HS-27A (cell line): ENCODE measurements around the gene TMEM63B.
"Not testable (repeated sequence)": the region's sequence is repeated elsewhere in the genome, so short reads cannot be mapped to it uniquely, and the experiment has no call there.

ENCODE experiments used
- DNase-seq: peaks from one replicate; pipeline ENCODE4 v3.0.0-alpha.2; 2012; ENCODE audit warnings: low read depth, missing footprints

TMEM63B gene

DNA sequence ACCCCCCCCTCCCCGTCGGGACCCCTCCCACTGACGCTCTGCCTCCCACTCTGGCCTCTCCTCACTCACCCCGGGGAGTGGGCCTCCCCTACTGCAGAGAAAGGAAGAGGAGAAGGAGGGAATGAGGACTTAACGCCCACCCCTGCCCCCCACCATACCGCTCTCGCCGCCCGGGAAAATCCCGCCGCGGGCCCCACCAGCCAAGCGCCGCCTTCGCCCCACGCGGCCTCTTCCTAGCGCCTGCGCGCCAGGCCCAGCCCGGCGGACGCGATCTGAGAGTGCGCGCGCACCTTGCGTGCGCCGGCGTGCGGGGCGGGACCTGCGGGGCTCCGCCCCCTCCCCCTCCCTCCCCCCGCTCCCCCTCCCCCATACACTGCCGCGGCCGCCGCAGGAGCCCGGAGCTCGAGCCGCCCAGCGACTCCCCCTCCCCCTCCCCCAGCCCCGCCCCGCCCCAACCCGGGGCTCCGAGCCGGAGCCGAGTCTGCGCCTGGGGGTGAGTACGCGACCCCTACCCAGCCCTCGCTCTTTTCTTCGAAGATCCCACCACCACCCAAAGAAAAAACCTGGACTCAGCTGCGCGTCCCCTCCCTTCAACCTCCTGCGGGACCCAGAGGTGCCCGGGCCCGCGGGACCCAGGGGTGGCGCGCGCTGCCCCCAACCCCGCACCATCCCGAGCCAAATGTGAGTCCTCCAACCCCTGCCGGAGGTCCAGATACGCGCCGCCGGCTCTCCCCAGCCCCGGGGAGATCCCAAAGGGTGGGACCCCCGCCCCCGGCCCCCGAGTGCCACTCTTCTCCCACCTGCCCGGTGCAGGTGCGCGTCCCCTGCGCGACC is at the start of gene TMEM63B, which contains the start of gene MRPL14:
Gene TMEM63B, plus strand, starts transcription at position 369 of the 834 bp plus-strand sequence. CDS start 7,031 bp downstream, outside the sequence.
Gene MRPL14, minus strand, starts transcription at position 267 of the 834 bp plus-strand sequence. CDS start 10,841 bp downstream, outside the sequence.
- DNase-seq: no peak

DNA sequence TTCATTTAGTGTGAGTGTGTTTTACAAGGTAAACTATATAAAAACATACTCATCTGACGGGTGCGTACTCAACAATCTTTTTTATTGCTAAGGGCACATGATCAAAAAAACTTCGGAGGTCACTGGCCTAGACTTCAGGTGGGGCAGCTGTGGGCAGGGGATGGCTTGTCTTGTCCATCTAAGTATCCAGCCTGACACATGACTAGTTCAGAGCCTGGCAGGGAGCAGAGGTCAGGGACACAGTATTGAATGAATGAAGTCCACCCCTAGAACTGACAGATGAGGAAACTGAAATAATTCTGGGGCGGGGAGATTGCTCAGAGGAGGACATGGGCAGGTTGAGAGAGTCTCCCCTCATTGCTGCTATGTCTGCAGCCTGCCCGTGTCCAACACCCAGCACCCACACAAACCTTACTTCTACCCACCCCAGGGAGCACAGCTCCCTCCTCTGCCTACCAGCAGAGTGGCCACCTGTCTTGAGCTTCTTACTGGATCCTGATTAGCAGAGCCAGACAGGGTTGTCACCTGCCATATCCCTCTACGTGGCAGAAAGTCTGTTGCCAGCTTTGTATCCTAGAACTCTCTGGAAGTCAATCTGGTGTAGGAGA is 49.0 kb upstream of the TMEM63B start:
- DNase-seq: no peak

DNA sequence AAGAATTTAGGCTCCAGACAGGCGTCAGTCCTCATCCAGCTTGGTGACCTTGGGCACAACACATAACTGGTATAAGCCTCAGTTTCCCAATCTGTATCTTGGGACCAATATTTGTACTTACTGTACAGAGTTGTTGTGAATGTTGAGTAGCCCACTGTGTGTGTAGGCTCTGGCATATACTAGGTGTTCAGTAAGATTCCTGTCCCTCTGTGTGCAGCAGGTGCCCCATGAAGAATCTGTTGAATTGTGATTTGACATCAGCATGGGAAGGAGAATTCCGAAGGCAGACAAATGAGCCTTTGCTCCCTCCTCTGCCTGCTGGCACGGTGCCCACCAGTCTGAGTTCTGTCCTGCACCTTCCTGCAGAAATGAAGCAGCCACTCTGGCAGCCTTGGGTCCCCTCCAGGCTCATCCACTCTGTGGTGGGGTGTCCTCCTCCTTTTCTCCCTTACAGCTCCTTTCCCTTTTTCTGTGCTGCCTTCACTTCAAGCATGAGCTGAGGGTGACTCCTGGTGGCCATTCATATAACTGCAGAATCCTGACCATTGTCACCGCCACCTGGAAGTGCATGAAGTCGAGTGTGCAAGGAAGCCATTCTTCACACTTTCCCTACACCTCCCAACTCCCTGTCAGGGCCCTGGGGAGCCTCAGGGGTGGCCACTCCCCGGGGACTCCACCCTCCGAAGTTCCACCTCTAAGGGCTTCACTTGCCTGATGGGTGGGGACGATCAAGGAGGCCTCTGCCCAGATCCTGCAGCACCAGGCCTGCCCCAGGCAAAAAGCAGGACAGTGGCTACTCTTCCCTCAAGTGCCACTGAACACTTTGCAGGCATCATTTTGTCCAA is 48.3 kb upstream of the TMEM63B start:
- DNase-seq: no peak

DNA sequence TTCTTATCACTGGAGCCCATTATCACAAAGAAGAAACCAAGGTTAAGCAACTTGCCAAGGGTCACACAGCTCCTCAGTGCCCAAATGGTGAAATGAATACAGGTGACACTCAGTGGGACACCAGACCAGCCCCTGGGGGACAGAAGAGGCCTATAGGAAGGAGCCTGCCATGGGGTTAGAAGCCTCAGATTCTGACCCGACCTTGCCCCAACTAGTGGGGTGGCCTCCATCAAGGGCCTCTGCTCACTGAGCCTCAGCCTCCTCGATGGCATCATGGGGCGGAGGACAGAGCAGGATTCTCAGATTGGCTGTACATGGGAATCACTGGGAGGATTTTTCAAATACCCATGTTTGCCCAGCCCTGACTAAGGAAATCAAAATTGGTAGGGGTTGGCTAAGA is 47.7 kb upstream of the TMEM63B start:
- no peak for DNase-seq

DNA sequence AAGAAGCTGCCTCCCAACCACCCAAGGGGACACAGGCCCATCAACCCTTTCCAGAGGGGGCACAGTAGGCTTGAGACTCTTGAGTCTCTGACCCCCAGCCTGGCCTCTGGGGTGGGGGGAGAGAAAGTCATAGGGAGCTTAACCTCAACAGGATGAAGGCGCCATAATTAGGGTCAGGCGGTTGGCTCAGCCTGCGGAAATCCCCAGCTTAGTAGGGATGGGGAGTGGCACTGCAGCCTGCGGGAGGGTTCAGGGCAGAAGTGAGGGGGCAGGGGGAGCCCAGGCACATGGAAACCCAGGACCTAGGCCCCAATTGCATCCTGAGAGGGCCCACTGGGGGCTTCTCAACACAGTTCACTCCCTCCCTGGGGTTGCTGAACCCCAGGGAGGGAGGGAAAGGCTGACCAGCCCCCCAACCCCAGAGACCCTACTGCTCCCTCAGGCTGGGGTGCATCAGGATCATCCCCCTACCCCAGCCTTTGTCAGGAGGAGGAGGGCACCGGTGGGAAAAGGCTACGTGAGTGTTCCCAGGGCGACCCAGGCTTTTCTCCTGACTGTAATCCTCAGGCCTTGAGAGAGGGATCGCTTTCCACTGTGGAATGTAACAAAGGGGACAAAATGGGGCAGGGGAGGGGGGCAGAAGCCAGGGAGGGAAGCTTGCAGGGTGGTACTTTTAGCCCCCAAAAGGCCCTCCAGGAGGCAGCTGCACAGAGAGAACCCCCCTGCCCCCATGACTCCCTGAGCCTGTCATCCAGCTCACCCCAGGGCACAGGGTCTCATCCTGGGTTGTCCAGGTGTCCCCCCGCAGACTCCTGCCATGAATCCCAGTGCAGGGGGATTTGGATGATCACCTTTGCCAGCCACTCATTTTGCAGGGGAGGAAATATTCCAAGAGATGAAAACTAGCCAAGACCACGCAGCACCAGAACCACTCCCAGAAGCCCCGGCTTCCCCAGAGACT is 46.5 kb upstream of the TMEM63B start:
- DNase-seq: no peak

DNA sequence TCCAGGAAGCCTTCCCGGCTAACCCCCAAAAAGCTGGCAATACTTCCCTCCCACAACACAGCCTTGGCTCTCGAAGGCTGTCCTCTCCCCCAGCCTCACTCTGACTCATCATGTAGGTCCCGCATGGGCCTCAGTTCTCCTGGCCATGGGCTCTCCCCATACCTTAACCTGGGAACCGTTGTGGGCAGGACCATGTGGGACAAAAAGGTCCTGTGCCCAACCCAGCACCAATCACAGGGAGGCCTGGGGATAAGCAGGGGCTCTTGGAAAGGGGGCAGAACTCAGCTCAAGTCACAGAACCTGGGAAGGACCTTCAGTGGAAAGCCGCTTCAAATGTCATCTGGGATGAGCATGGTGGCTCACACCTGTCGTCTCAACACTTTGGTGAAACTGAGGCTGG is 45.6 kb upstream of the TMEM63B start:
- DNase-seq: no peak

DNA sequence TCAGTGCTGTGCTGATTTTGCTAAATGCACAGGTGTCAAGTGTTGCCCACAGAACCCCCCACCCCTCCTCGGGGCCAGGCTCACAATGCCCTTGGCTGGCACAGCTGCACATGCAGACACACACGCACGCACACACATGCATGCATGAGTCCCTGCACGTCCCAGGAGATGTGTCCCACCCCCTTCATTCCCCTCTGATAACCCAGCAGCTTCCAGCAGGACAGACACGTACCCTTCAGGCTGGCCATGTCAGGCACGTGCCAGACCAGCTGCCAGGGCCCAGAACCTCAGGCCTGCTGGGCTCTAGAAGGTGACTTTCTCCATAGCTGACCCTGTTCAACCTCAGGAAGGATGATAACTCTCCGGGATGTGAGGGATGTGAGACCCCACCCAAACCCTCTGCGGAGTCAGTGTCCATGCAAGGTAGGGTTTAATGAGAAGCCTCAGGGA is 44.5 kb upstream of the TMEM63B start:
- no peak for DNase-seq

DNA sequence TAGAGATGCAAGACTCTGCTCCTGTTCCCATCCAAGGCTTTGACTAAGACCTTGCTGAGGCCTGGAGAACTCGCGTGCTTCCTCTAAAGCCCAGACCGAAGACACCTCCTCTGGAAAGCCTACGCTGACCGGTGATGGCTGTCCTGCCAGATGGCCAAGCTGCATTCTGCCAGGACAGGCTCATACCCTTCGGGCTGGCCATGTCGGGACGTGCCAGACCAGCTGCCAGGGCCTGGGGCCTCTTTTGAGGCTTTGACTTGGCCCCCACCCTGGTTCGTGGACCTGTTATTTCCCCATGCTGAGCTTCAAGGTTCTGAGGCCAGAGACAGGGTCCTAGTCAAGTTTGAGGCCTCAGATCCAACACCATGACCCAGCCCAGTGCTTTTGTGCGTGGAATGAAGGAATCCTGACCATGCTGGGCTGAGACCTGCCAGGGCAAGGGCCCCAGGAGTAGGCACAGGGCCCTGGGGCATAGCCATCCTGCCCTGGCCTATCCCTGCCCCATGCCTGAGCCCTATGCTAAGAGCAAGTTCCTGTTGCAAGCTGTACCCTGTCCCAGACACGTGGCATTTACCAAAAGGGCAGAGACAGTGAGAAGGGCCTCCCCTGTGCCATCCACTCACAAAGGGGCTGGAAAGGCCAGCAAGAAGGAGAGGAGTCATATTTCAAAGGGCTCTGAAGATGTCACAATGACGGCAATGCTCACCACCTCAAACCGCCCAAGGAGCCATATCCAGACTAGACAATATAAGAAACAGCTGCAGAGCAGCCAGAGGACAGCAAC is 42.9 kb upstream of the TMEM63B start:
- DNase-seq: no peak

DNA sequence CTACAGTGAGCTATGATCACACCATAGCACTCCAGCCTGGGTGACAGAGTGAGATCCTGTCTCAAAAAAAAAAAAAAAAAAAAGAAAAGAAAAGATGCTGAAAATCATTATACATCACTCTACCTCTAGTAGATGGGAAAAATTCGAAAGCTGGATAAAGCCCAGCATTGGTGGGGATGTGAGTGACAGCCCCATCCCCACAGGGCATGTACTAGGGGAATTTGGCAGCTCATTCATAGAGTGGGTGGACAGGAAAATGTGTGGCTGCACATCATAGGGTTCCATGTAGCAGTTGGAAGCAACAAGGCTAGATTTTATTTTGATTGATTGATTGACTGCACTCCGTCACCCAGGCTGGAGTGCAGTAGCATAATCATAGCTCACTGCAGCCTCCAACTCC is 42.1 kb upstream of the TMEM63B start:
- DNase-seq: no peak

DNA sequence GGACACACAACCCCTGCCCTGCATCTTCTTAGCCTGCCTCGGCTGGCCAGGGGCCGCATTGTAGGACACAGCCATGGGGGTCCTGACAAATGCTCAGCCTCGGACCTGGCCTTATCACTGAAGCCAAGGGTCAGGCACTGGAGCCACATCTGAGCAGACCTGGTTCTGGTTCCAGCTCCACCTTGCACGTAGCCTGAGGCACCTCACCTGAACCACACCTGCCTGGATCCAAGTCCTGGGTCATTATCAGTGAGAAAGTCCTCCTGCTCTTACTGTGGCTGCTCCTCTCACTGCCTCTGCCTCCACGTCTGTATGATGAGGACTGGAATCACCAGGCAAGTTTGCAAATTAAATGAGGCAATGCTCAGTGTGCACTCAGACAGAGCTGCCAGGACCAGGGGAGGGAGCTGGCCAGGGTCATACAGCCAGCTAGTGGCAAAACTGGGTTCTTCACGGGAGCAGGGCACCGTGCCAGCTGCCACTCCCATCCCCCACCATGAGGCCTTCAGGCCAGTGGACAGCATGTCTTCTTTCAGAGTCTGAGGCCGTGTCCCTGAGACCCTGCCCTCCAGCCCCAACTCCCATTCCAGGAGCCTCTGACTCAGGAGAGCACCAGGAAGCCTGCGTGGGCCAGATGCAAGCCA is 40.3 kb upstream of the TMEM63B start:
- DNase-seq: no peak

DNA sequence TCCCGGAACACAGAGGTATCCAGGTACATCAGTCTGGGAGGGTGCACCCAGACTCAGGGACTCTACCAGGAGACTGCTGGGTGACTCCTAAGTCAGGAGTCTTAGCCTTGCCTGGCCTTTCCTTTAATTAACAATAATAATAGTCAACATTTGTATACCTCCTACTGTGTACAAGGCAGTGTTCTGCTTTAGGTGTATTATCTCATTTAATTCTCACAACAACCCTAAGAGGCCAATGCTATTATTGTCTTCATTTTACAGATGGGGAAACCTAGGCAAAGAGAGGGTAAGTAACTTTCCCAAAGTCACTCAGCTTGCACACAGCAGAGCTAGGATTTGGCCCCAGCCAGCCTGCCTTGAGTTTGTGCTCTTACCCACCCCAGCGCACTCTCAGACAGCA is 39.7 kb upstream of the TMEM63B start:
- DNase-seq: no peak

DNA sequence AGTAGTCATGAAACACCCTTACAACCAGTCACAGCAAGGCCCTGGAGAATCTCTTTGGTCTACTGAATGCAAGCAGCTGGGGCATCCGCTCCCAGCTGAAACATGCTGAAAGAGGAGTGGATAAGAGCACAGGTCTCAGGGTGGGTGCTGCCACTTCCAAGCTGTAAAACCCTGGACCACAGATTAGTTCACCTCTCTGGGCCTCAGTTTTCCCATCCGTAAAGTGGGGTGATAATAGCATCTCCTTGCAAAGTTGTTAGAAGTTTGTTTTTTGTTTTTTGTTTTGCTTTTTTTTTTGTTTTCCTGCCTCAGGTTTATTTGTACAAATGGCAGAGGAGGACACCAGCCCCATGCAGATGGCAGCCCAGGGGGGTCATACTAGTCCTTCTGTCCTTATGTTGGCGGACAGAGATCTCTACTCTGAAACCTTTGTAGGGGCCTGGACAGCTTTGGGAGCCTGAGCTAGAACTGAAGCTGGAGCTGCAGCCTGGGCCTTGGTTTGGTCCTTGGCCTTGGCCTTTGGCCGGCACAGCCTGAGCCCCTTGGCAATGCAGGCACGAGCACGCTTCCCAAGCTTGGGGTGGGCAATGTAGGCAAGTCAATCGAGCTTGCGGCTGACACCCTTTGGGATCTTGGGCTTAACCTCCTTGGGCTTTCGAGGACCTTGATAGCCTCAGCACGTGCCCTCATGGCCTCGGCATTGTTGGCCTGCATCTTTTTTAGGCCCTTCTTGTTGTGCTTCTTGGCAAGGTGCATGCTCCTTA is 38.3 kb upstream of the TMEM63B start:
- DNase-seq: no peak

DNA sequence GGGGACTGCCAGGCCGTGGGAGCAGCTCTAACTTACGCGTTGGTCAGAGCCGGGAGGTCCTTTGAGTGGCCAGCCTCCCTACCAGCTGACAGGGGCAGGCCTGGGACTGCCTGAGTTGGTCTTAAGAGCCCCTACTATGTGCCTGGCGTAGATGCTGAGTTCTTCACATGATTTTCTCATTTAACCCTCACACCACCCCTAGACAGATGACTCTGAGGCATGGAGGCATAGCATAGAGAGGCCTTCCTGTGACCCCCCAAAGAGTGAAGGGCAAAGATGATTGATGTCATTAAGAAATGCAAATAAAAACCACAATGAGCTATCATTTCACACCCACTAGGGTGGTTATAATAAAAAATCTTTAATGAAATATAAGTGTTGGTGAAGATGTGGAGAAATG is 36.9 kb upstream of the TMEM63B start:
- no peak for DNase-seq

DNA sequence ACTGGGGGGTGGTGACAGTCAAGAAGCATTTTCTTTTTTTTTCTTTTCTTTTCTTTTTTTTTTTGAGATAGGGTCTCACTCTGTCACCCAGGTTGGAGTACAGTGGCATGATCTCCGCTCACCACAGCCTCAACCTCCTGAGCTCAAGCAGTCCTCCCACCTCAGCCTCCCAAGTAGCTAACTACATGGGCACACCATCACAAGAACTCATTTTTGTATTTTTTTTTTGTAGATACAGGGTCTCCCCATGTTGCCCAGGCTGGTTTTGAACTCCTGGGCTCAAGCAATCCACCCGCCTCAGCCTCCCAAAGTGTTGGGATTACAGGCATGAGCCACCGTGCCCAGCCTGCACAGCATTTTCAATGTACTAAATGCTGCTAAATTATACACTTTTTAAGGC is 36.0 kb upstream of the TMEM63B start:
- not testable (repeated sequence) for DNase-seq

DNA sequence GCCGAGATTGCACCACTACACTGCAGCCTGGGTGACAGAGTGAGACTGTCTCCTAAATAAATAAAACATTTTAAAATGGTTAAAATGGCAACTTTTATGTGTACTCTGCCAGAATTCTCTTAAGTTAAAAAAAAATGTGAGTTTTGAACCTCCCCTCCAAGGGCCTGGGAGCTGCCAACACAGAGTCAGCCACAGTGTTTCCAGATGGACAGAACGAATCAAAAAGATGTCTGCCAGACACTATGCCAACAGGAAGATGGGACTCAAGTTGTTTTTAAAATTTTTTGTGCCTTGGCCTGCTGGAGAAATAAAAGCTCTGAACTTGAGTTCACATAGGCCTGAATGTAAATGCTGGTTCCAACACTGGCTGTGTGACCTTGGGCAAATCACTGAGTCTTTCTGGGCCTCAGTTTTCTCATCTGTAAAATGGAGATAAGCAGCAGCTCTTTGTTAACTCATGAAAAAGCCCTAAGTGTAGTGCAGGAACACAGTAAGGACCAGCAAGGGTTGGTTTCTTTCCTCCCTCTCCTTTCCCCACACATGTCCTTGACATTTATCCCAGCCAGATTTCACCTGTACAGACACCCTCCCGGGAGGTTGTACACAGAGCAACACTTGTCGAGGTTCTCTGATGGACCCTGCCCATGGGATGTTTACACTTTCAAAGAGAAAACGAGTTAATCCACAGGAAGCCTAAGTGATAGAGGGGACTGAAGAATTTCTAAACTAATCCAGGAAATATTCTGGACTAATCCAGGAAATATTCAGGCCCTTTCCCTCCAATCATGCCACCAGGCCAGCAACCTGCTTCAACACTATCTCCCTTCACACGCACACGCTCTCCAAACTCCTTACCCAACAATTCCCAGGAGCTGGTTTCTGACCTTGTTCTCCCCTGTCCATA is 35.1 kb upstream of the TMEM63B start:
- DNase-seq: no peak

DNA sequence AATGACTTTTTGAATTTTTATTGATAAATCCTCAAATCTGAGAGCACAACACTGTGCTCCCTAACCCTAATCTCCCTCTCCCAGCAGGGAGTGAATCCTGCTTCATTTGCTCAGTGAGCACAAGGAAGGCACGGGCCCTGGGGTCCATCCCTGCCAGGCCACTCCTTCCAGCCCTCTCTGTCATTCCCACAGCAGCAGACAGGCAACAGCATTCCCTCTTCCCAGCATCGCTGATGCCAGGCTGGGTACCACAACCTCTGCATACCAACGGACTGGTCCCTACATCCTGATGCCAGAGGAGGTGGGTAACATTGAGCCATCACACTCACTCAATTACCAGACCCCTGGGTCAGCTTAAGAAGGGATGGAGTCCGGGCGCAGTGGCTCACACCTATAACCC is 34.3 kb upstream of the TMEM63B start:
- no peak for DNase-seq

DNA sequence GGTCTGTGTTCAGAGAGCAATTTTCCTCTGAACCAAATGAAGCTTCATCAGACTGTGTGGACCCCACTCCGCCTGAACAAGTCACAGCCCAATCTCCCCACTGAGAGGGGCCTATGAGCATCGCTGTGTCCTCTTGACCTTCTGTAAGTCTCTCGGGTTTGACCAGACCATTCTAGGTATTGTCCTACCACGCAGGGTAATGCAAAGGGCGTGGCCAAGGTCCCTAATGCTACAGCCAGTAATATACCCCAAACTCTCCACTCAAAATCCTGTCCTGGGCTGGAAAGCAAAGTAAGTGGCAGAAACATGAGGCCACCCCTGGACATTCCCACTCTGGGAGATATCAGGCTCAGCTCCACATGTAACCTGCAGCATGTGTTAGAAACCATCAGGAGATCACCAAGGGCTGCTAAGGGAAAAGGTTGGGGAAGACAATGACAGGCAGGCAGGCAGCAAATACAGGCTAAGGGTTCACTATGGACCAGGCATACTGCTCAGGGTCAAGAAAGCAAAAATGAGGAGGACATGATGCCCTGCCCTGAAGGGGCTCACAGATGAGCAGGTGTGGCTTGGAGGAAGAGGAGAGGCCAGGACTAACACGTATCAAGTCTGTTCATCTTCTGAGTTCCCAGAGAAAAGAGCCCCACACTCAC is 33.5 kb upstream of the TMEM63B start:
- DNase-seq: no peak
